NB4 (cell line): ENCODE measurements around the gene SCLY.

Experiments
- DNase-seq: peaks from one replicate; pipeline ENCODE4 v3.0.0; 2010; ENCODE audit warnings: low read depth
- H3K4me3 ChIP-seq: one replicate; pipeline ENCODE4 v1.5.1; 2011; ENCODE audit warnings: mild to moderate bottlenecking, low read depth, low read length, moderate library complexity
- MYC ChIP-seq: IDR thresholded peaks from 2 replicates; pipeline ENCODE4 v1.6.1; 2011; ENCODE audit warnings: low read depth, low read length
- POLR2A ChIP-seq: IDR thresholded peaks from 2 replicates; pipeline ENCODE4 v1.6.1; 2011; ENCODE audit warnings: mild to moderate bottlenecking; ENCODE audit not compliant: insufficient read length; ENCODE audit errors: extremely low read depth
- TF ChIP-seq, protein P1 (sequence below): IDR thresholded peaks from 2 replicates; pipeline ENCODE4 v1.6.1; 2011; ENCODE audit warnings: low read depth, low read length
- TF ChIP-seq, protein P2 (sequence below): IDR thresholded peaks from one replicate; pipeline ENCODE4 v1.5.1; 2012; ENCODE audit warnings: low read depth, low read length

Gene SCLY

DNA sequence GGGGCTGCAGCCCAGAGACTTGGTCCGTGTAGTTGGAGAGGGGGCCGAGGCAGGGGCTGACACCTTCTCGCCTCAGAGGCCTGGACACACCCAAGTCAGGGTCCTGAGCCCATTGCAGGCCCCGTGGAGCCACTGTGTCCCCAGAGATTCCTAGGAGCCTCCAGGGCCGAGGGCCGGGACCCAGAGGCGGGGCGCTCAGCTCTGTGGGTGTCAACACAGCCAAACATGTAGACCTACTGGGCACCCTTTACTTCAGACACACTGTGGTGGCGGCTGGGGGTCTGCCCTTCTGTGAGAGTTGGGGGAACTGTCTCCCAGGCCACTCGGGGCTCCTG is 38.9 kb downstream of the SCLY start:
- H3K4me3 ChIP-seq: no peak overlapping the region
- no peak for DNase-seq
- TF ChIP-seq POLR2A: no peak

DNA sequence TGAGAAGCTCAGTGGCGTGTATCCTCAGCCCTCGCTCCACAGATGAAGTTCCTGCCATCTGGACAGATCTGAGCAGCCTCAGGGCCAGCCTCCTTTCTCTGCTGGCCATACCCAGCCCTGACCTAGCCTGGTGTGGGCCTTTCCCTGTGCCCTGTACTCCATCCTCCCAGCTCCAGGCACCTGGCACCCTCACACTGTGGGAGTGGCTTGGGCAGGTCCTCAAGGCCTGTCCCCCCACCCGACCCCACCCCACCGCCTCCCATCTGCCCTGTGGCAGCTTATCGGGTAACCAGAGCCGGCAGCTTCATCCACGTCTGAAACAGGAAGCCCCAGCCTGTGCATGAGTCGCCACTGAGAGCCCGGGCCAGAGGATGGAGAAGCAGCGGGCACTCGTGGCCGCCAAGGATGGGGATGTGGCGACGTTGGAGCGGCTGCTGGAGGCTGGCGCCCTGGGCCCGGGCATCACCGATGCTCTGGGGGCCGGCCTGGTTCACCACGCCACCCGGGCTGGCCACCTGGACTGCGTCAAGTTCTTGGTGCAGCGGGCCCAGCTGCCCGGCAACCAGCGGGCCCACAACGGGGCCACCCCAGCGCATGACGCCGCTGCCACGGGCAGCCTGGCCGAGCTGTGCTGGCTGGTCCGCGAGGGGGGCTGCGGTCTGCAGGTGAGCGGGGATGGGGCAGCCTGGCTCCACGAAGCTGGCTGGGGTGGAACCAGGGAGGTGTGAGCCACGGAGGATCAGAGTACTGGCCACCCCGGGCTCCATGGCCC is 39.4 kb downstream of the SCLY start, which contains the start of gene ESPNL:
Gene ESPNL (plus strand): TSS at position 292 of the 772 bp plus-strand sequence. CDS start 80 bp downstream, at position 372.
- no peak for TF ChIP-seq MYC
- no peak for TF ChIP-seq POLR2A
- TF ChIP-seq, protein P1, sequence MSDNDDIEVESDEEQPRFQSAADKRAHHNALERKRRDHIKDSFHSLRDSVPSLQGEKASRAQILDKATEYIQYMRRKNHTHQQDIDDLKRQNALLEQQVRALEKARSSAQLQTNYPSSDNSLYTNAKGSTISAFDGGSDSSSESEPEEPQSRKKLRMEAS: no peak
- TF ChIP-seq, protein P2, sequence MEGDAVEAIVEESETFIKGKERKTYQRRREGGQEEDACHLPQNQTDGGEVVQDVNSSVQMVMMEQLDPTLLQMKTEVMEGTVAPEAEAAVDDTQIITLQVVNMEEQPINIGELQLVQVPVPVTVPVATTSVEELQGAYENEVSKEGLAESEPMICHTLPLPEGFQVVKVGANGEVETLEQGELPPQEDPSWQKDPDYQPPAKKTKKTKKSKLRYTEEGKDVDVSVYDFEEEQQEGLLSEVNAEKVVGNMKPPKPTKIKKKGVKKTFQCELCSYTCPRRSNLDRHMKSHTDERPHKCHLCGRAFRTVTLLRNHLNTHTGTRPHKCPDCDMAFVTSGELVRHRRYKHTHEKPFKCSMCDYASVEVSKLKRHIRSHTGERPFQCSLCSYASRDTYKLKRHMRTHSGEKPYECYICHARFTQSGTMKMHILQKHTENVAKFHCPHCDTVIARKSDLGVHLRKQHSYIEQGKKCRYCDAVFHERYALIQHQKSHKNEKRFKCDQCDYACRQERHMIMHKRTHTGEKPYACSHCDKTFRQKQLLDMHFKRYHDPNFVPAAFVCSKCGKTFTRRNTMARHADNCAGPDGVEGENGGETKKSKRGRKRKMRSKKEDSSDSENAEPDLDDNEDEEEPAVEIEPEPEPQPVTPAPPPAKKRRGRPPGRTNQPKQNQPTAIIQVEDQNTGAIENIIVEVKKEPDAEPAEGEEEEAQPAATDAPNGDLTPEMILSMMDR: no peak
- H3K4me3 ChIP-seq: no peak within 1 kb of the TSS
- DNase-seq: peak; percentile 44

DNA sequence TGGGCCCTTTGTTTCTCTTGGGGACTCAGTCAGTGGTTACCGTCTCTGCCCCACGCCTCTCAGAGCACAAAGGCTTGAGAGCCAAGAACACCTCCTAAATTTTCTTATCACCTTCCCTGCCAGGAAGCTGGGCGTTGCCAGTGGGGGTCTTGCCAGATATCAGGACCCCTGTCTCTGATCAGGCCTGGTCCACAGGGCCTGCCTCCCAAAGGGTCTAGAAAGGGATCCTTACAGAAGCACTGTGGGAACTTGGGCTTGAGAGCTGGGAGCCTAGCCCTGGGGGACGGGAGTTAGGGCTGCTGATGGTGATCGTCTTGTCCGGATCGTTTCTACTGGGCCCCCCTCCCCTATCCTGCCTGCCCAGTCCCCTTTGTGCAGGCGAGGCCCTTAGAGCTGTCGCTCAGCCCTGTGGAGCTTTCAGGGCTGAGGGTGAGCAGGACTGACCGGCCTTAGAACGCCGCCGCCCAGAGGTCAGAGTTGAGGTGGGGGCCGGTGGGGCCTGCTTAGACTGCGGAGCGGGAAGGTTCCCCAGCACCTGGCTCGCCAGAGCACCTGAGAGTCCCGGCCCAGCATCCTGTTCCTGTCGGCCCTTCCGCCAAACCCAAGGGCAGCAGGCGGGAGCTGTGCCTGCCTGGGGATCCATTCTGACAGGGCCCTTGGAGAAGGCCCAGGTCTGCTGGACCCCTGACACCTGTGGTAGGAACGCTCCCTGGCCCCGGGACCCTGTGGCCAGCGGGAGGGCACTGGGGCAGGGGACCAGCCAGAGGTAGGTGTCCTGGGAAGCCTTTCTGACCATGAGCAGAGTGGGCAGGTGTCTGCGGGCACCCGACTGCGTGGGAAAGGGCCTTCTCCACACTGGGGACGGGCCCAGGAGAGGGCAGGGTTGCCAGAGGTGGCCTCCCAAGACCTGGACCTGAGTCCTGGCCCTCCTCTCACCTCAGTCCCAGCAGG is 40.3 kb downstream of the SCLY start:
- no peak overlapping the region for H3K4me3 ChIP-seq
- DNase-seq: no peak
- TF ChIP-seq, protein P2: no peak
- no peak for TF ChIP-seq POLR2A
- TF ChIP-seq, protein P1: no peak

DNA sequence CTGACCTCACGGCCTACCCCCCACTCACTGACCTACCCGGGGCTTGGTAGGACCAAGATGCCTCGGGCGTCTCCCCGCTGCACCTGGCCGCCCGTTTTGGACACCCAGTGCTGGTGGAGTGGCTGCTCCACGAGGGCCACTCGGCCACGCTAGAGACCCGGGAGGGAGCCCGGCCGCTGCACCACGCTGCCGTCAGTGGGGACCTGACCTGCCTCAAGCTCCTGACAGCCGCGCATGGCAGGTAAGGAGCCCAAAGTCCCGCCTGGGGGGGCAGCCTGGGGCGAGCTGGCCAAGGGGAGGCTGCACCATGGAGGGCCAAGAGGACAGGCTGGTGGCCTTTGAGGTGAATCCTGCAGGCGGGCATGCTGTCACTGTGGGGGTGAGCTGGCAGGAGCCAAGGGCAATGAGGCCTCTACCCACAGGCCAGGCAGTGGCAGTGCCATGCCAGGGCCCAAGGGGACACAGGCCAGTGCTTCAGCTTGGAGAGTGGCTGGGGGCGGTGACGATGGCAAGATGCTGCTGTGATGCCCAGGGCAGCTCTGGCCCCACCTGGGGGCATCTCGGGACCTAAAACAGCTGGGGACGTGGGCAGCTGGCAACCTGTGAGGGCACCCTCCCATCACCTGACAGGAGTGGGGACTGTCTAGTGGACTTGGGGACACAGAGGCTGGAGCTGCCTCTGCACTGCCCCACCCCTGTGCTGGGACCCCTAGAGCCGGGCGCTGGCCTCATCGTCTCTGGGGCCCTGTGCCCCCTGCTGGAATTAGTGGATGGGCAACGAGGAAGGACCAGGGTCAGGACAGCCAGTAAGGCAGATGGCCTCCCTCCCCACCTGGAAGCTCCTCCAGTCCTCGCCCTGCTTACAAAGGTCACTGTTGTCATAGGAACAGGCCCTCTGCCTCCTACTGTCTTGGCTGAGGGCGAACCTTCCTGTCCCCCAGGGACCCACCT is 41.4 kb downstream of the SCLY start:
- H3K4me3 ChIP-seq: no peak overlapping the region
- TF ChIP-seq, protein P2: no peak
- TF ChIP-seq POLR2A: no peak
- TF ChIP-seq, protein P1: no peak
- TF ChIP-seq MYC: no peak
- no peak for DNase-seq

DNA sequence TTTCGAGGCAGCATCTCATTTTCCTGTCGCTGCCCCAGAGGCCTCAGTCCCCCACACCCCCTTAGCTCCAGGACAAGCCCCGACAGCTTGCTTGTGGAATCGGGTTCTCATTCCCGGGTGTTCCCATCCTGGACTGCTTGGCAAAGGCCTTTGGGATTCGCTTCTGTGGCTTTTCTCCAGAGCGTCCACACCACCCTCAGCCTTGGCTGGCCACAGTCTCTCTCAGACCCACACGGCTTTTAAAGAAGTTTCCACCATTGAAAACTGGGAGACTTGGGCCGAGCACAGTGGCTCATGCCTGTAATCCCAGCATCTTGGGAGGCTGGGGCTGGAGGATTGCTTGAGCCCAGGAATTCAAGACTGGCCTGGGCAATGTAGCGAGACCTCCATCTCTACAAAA is 42.1 kb downstream of the SCLY start:
- TF ChIP-seq, protein P1: no peak
- TF ChIP-seq MYC (no peak), POLR2A (no peak)
- TF ChIP-seq, protein P2: no peak
- H3K4me3 ChIP-seq: no peak overlapping the region
- DNase-seq: no peak
